NCI-H2196 treated with DMSO at 0.1 percent for 48 hours (cell line): Measurements from ENCODE around the gene AATK.
"Not testable (repeated sequence)": the region's sequence is repeated elsewhere in the genome, so short reads cannot be mapped to it uniquely, and the experiment has no call there.

Experiments
- DNase-seq: peaks from one replicate; lab custom pipeline; 2025; ENCODE audit not compliant: unreplicated experiment; lab: John Stamatoyannopoulos, UW

AATK gene

DNA sequence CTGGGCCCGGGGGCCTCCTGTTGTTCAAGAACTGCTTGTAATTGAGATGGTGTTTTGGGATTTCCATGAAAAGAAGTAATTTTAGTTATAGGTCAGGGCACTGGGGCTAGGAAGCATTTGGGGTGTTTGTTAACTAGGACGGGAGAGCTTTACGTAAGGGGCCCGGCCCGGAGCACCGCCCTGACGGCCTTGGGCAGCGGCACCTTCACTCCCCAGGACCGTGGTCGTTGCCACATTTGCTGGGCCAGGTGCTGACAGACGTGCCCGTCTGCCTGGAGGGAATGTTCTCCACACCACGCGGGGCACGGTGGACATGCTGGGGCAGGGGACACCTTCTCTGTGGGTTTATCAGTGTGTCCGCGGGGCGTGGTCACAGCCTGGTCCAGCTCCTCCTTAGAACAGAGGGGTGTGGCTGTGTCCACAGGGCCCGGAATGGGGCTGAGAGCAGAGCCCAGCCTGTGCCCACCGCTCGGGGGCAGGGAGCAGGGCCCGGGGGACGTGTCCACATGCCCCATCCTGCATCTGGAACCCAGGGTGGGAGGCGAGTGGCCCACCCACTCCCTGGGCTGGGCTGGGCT is 73.4 kb downstream of the AATK start:
- DNase-seq = no peak

DNA sequence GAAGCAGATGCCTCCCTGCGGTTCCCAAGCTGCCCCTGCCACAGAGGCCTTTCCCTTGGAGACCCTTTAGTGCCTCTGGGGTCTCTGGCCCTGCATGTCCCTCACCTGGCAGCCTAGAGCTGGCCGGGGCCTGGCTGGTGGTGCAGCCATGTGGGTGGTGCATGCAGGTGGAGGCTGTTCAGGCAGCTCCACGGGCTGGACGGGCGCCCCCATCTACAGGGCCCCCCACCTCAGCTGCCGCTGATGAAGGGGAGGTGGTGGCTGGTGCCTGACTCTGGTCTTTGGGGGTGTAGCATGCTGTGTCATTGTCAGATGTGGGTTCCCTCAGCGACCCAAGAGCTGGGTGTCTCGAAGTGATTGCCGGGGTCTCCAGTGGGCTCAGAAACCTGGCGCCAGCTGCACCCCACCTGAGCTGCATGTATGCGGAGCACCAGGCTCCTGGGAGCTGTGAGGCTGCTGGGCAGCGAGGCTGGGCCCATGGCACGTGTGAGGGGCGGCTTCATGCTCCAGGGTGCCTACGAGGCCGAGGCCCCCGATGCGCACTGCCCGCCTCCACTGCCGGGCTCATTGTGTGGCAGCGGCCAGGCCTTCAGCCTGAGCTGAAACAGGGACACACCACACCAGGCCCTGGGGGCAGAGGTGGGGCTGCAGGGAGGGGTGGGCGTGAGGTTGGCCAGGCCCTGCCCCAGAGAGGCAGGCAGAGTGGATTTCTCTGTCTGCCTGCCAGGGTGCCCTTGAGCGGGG is 74.1 kb downstream of the AATK start:
- no peak for DNase-seq

- DNase-seq = no peak
These were observed 74.9 kb downstream of the AATK start for GRCh38 chr17:81091154-81091553.

DNA sequence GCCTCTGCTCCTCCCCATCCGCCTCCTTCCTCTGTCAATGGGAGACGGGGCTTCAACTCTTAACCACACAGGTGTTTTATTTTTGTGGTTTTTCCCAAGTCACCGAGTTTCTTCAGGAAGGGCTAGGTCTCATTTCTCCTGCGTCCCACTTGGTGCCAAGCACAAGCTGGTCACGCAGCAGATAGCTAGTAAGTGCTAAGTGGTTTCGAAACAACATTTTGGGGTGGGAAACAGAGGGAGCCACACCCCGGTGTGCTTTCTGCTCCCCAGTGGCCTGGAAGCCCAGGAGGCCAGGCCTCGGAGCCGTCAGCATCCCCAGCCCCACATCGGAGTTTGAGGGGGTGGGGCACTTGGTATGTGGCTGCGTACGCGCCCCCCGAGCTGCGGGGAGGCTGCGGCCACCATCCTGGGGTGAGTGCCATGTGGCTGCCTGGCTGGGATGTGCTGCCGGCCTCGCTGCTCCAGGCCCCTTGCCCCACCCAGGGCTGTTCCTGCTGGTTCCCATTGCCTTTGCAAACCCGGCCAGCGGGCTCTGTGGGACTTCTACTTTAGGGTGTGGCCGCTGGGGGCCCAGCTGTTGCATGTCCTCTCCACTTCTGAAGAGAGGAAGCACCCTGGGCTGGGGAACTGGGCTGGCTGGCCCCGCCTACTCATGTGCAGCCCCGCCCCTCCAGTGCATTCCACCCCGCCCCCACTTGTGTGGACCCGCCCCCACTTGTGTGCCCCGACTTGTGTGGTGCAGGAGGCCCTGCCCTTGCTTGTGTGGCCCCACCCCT is 75.5 kb downstream of the AATK start:
- DNase-seq = no peak

- DNase-seq = no peak
These were observed 79.1 kb downstream of the AATK start for GRCh38 chr17:81086789-81087551.

- no peak for DNase-seq
These were observed 80.6 kb downstream of the AATK start for GRCh38 chr17:81085420-81085911.

- no peak for DNase-seq
These were observed 81.2 kb downstream of the AATK start for GRCh38 chr17:81084680-81085419.

DNA sequence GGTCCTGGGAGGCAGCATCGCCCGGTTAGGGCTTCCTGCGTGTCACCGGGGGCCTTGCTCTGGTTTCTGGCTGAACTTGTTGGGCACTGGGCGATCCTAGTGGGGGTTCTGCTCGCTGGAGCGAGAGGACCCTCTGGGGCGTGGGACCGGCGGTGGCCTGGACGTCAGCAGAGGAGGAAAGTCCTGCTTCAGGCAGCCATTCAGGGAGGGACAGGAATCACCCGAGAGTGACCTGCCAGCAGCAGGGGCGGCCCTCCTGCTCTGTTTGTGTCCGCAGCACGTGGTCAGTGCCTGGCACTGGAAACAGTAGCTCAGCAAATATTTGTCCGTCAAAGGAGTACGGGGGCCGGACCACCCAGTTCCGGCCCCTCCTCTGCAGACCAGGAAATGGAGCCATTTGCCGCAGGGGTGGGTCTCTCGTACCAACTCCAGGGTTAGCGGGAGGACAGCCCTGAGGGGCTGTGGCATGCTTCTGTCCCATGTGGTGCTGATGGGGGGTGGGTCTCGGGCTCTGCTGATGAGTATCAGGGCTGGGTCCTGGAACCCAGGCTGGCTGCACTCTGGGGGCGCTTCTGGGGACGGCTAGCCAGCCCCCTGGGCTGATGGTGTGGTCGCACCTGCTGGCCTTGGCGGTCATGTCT is 82.8 kb downstream of the AATK start:
- DNase-seq = no peak

DNA sequence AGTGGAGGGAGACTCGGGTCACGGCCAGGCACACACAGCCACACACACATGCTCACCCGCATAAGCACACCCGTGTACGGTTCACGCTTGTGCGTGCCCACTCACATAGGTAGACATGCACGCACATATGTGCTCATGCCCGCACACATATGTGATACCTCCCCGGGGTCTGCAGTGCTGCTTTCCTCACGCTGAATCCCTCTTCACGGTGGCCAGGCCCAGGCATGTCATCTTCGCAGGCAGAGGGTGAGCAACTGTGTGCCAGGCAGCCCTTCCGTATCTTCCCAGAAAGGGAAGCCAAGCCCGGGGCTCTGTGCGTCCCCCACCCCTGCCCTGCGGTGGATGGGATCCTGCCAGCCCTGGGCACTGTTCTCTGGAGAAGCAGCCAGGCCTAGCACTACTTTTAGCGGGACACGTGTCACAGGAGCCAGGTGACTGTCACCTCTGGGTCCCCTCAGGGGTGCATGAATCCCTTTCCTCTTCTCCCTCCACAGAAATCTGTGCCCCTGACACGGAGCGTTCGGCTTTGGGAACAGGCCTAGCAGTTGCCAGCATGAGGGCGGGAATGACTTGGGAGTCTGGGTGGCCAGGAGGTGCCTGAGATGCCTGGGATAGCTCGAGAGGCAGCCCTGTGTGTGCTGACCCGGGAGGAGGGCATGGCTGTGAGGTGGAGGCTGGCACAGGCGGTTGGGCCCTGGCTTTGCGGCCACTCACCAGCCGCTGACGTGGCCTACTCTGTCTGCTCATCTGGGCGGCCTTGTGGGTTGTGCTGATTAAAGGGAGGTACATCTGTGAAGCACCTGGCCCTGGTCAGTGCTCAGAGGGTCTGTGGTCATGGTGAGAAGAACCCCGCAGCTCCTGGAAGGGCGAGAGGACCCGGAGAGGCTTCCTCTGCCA is 83.6 kb downstream of the AATK start:
- DNase-seq = no peak

- no peak for DNase-seq
These were observed 84.5 kb downstream of the AATK start for GRCh38 chr17:81081222-81082176.

DNA sequence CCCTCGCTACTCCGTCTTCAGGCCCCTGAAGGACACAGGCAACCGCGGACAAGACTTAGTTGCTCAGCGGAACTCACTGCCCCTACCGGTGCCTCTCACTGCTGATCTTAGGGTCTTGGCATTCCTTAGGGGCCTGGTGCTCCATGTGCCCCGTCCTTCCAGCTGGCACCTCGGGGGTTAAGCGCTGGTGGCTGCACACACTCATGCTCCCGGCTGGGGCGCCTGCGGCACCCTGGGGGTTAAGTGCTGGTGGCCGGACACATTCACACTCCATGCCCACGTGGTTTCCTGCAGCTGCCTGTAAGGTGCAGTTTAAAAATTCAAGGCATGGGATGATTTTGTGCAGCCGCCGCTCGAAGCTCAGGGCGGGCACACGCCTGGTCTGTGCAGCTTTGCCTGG is 86.0 kb downstream of the AATK start:
- DNase-seq = no peak

- not testable (repeated sequence) for DNase-seq
These were observed 87.8 kb downstream of the AATK start for GRCh38 chr17:81078026-81078913.

DNA sequence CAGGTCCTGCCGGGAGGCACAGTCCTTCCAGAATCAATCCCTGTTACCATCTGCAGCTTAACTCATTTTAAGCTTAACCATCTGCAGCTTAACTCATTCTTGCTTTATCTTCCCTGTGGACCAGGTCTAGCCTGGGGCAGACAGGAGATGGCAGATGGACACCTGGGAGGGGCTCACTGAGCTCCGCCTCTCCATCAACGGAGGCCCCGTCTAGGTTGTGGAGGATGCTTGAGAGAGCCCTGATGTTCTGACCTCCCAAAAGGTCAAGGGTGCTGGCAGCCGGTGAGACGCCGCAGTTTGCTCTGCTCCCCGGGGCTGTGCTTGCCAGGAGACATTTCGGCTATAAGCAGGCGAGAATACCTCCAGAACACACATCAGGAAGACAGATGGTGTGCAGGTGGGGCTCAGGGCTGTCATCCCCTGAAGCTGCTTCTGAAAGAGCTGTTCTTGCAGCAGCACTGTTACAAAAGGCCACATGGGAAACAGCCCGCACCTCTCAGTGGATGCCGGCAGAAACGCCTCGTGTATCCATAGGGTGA is 89.8 kb downstream of the AATK start:
- no peak for DNase-seq

DNA sequence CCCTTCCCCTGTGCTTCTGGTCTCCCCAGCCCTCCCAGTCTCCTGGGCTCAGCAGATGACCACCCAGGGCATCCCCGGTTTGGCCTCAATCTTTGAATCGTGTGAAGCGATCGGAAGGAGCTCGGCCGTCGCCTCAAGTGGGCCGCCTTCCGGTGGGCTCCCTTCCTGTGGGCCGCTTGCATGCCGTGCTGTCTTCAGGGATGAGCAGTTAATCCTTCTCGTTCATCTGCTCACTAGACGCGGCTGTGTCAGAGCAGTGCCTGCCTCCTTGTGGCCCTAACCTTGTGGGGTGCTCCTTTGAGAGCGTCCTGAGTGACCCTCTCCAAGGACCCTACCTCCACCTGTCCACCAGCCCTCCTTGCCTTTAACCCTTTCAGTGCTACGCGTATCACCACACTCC is 90.7 kb downstream of the AATK start:
- DNase-seq = no peak

DNA sequence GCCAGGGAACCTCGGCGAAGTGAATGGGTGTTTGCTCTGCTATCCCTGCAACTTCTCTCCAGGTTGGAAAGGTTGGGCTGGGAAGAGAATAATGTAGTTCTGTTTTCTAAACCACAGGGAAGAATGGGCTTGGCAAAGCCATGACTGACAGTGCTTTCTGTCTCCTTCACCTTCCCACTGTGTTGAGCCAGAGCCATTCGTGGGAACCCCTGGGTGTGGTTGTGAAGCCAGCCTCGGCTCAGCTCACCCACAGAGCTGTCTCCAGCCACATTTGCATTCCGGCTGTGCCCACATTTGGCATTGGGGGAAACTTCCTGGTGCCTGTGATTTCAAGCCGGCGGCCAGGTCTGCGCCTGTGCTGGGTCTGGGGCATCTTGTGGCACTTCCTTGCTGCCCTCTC is 91.1 kb downstream of the AATK start:
- no peak for DNase-seq

GRCh38 chr17:81073967-81074839 is 91.8 kb downstream of the AATK start:
- DNase-seq = no peak
